Measurements from ENCODE around the gene GRIA4.
"Not testable (repeated sequence)": the region's sequence is repeated elsewhere in the genome, so short reads cannot be mapped to it uniquely, and the experiment has no call there.

GRIA4 gene

DNA sequence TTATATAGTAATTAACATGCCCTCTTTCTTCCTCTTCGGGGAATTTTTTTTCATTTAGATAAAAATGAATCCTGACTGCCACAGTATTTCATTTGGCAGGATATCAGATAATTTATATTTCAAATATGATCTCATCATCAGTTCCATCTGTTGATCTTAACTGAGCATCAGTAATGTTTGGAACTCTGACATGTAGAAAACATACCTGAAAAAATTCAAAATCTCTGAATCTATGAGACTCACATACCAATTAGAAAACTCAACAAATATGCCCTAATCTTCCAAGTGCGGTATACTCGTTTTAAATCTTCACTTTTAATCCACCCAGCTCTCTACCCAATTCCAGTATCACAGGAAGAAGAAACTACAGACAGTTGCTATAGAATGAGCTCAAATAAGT is 250.2 kb downstream of the GRIA4 start:
- Mint-ChIP-seq H3K36me3 (no peaks in the 10 kb centered on the region), H3K9me3 (no peaks in the 10 kb centered on the region), H3K4me3 (no peak overlapping the region), H3K4me1 (no peaks in the 10 kb centered on the region), H3K27ac (no peak overlapping the region), H3K27me3 (no peaks in the 10 kb centered on the region)
- DNase-seq, result no peak
- CTCF ChIA-PET, result no interaction called here

DNA sequence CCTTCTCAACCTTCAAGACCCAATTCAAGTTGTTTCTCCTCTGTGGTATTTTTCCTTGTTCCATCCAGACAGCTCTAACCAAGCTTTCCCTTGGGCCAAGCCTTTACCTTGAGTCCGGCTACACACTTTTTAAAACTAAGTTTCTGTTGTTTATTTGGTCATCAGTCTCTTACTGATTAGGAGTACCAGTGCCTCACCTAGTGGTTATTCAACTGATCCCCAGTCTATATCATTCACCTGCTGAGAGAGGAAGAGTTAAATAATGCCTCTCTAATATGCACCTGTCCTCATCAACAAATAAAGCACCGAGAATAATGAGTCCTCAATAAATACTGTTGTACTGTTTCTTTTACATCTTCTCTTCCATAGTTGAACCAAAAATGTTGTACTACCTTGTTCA is 251.4 kb downstream of the GRIA4 start:
- DNase-seq, result no peak
- H3K27me3 Mint-ChIP-seq, result no peaks in the 10 kb centered on the region
- no peak overlapping the region for H3K27ac Mint-ChIP-seq
- no peaks in the 10 kb centered on the region for H3K4me1 Mint-ChIP-seq
- no peak overlapping the region for H3K4me3 Mint-ChIP-seq
- H3K9me3 Mint-ChIP-seq, result no peaks in the 10 kb centered on the region
- H3K36me3 Mint-ChIP-seq, result no peaks in the 10 kb centered on the region
- CTCF ChIA-PET, result no interaction called here

DNA sequence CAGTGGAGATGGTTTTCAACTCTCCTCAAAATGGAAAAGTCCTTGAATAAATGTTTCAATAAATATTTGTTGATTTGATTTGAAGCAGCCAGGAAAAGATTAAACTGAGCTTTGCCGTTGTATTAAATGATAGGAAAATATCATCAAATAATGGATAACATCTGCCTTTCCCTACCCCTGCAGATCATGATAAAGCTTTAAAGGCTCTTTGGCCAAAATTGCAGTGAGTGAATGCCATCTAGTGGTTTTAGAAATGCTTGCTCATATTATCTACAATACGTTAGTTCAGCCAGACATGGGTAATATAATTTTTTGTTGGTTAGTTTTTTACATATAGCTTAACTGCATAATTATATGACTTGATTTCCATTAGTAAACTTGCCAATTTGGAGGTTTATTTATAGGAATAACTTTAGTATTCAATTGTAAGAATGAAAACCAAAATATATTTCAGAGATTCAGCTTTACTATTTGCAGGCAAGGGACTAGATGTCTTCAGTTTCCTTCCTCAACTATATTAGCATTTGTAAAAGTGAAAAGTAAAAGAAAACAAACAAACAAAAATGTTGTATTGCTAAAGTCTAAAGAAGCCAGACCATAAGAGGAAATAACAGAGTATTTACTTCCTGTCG is 253.0 kb downstream of the GRIA4 start:
- DNase-seq, result no peak
- H3K27me3 Mint-ChIP-seq, result no peaks in the 10 kb centered on the region
- H3K4me3 Mint-ChIP-seq, result no peak overlapping the region
- H3K4me1 Mint-ChIP-seq, result no peaks in the 10 kb centered on the region
- H3K27ac Mint-ChIP-seq, result no peak overlapping the region
- H3K36me3 Mint-ChIP-seq, result no peaks in the 10 kb centered on the region
- CTCF ChIA-PET, result interaction anchor here (0.9 kb wide), 1 partner anchor 18 kb away, joined by 3 read pairs; no protein-coding TSS in a partner anchor
- H3K9me3 Mint-ChIP-seq, result no peaks in the 10 kb centered on the region

DNA sequence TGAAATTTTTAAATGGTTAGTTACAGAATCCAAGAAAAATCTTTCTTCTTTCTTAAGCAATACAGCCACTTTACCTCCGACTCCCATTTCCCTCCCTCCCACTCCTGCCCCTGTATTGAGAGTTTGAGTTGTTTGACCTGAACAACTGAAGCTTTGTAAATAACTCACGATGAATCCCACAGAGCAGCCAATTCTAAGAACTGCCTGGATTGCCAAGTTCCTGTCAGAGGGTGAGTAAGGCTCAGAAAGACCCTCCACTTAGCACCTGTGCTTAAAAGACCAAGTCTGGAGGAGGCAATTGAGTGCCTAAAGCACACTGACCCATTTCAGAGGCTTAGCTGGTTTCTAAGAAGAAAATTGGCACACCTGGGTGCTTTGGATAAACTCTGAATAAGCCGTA is 253.7 kb downstream of the GRIA4 start:
- no peak overlapping the region for H3K4me3 Mint-ChIP-seq
- no peaks in the 10 kb centered on the region for H3K36me3 Mint-ChIP-seq
- CTCF ChIA-PET, result interaction anchor here (0.9 kb wide), 1 partner anchor 17 kb away, joined by 3 read pairs; no protein-coding TSS in a partner anchor
- DNase-seq, result no peak
- H3K4me1 Mint-ChIP-seq, result no peaks in the 10 kb centered on the region
- H3K27ac Mint-ChIP-seq, result no peak overlapping the region
- H3K9me3 Mint-ChIP-seq, result no peaks in the 10 kb centered on the region
- H3K27me3 Mint-ChIP-seq, result no peaks in the 10 kb centered on the region

DNA sequence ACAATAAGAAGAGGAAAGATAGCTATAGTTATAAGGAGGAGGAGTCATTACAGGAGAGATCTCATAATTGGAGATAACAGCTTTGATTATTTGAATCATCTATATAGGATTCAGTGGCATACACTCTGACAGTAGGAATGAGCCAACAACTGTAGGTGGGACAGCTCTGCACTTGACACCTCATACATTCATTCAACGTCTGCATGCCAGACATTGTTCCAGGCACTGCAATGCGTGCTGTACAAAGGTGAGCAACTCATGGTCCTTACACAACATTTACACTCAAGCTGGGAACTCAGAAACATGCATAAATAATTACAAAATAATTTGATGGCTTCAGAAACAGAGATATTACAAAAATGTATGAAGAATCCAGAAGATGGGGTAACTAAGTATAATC is 257.9 kb downstream of the GRIA4 start:
- no peaks in the 10 kb centered on the region for H3K36me3 Mint-ChIP-seq
- no peak overlapping the region for H3K27ac Mint-ChIP-seq
- H3K27me3 Mint-ChIP-seq, result no peaks in the 10 kb centered on the region
- H3K4me3 Mint-ChIP-seq, result no peak overlapping the region
- no peak for DNase-seq
- H3K9me3 Mint-ChIP-seq, result no peaks in the 10 kb centered on the region
- CTCF ChIA-PET, result no interaction called here
- H3K4me1 Mint-ChIP-seq, result no peaks in the 10 kb centered on the region

DNA sequence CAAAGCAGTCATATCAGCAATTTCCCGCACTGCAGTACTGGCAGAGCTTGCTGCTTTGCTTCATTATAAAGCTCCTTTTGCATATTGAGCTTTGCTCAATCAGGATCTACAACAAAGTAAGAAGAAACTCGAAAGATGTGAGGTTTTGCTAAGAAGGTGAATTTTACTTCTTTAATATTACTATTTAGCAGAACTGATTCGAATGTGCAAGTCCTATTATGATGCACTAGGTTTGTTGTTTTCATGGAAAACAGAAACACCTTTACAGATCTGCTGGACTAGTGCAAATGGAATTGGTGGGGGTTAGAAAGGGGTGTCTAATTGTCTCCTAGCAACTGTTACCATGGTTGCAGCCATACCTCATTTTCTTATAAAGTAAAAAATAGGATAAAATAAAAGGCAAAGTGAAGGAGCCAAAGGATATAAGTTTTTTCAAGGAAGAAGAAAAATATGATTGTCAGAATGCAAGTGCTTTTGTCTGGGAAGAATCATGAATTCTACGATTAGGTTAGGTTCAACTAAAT is 259.0 kb downstream of the GRIA4 start:
- H3K27me3 Mint-ChIP-seq, result no peaks in the 10 kb centered on the region
- H3K9me3 Mint-ChIP-seq, result no peaks in the 10 kb centered on the region
- CTCF ChIA-PET, result no interaction called here
- no peak overlapping the region for H3K27ac Mint-ChIP-seq
- no peak for DNase-seq
- H3K36me3 Mint-ChIP-seq, result no peaks in the 10 kb centered on the region
- no peaks in the 10 kb centered on the region for H3K4me1 Mint-ChIP-seq
- H3K4me3 Mint-ChIP-seq, result no peak overlapping the region

DNA sequence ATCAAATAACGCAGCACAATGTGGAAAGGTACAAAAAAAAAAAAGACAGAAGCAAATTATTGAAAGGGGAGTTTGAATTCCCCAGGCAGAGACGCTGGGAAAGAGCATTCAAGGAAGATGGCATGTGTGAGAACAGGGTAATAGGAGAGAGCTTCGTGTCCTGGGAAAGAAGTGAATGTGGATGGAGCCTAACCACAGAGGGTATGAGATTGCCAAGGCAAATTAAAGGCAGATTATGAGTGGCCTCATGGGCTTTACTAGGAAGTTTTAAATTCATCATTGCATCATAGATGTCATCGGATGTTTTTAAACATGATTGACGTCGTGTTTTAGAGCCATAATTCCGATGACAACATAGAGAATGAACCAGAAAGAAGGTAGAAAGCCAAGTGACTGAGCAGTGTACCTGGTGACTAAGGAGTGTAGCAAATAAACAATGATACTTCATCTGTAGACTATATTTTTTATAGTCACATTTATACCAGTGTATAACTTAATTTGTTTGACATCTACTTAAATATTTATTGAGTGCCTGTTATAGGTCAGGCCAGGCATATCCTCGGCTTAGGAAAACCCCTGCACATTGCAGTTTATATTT is 260.7 kb downstream of the GRIA4 start:
- Mint-ChIP-seq H3K27me3 (no peaks in the 10 kb centered on the region), H3K9me3 (peaks cover 4% of the 10 kb centered on the region), H3K27ac (no peak overlapping the region), H3K4me3 (no peak overlapping the region), H3K36me3 (no peaks in the 10 kb centered on the region), H3K4me1 (no peaks in the 10 kb centered on the region)
- no peak for DNase-seq
- CTCF ChIA-PET, result no interaction called here

DNA sequence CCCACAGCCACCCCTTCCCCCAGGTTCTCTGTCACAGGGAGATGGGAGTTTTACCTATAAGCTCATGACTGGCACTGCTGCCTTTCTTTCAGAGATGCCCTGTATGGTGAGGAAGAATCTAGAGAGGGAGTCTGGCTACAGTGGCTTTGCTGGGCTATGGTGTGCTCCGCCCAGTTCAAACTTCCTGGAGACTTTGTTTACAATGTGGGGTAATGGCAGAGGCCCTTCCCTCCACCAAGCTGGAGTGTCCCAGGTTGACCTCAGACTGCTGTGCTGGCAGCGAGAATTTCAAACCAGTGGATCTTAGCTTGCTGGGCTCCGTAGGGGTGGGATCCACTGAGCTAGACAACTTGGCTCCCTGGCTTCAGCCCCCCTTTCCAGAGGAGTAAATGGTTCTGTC is 268.6 kb downstream of the GRIA4 start:
- CTCF ChIA-PET, result interaction anchor here (1.1 kb wide), 1 partner anchor 844 kb away, joined by 3 read pairs; no protein-coding TSS in a partner anchor
- Mint-ChIP-seq H3K4me1 (no peaks in the 10 kb centered on the region), H3K4me3 (no peak overlapping the region), H3K27ac (no peak overlapping the region), H3K9me3 (peaks cover 4% of the 10 kb centered on the region), H3K36me3 (no peaks in the 10 kb centered on the region), H3K27me3 (no peaks in the 10 kb centered on the region)
- DNase-seq, result no peak

DNA sequence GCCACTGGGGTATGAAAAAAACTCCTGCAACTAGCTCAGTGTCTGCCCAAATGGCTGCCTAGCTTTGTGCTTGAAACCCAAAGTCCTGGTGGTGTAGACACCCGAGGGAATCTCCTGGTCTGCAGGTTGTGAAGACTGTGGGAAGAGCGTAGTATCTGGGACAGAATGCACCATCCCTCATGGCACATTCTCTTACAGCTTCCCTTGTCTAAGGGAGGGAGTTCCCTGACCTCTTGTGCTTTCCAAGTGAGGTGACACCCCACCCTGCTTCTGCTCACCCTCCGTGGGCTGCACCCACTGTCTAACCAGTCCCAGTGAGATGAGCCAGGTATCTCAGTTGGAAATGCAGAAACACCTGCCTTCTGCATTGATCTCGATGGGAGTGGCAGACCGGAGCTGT is 269.1 kb downstream of the GRIA4 start:
- CTCF ChIA-PET, result interaction anchor here (1.1 kb wide), 1 partner anchor 843 kb away, joined by 3 read pairs; no protein-coding TSS in a partner anchor
- not testable (repeated sequence) for H3K4me3 Mint-ChIP-seq, H3K4me1 Mint-ChIP-seq, H3K27ac Mint-ChIP-seq, H3K36me3 Mint-ChIP-seq, H3K9me3 Mint-ChIP-seq, H3K27me3 Mint-ChIP-seq, DNase-seq

DNA sequence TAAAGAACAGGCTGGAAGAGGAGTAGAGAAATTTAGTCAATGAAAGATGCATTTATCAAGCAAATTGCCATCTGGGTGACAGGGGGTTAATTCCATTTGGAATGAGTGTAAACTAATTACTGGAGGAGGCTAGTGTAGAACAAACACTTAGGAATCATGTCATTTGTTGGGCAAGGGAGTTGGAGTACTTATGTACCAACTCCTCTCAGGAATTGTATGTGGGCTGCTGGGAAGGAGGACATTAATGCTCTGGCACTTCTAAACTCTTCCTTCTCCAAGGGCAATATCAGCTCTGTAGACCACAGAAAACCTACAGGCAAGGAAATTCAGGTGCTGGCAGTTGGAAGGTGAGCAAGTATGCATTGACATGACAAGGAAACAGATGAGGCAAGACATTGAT is 271.2 kb downstream of the GRIA4 start:
- CTCF ChIA-PET, result interaction anchor here (1.4 kb wide), 1 partner anchor 18 kb away, joined by 3 read pairs; no protein-coding TSS in a partner anchor
- Mint-ChIP-seq H3K9me3 (no peaks in the 10 kb centered on the region), H3K36me3 (no peaks in the 10 kb centered on the region), H3K27ac (no peak overlapping the region), H3K27me3 (no peaks in the 10 kb centered on the region), H3K4me3 (no peak overlapping the region), H3K4me1 (no peaks in the 10 kb centered on the region)
- no peak for DNase-seq

DNA sequence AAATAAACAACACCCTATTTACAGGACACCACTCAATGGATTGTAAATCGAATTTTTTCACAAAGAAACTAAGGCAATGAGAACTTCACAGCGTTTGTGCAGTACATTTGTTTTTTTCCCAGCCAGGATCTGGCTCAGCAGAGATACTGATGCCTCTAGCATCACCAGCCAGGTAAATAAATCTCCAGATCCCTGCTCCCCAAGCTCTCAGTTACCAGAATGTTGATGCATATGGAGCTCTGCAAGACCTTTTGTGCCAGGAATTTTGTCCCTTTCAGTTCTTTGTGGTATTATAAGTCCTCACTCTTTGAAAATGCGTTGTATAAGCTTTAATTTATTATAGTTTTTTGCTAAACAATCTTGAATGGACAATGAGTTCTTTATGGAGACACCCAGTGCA is 274.6 kb downstream of the GRIA4 start:
- Mint-ChIP-seq H3K27ac (no peak overlapping the region), H3K36me3 (no peaks in the 10 kb centered on the region), H3K9me3 (no peaks in the 10 kb centered on the region), H3K4me1 (no peaks in the 10 kb centered on the region), H3K4me3 (no peak overlapping the region), H3K27me3 (no peaks in the 10 kb centered on the region)
- DNase-seq, result no peak
- CTCF ChIA-PET, result no interaction called here

DNA sequence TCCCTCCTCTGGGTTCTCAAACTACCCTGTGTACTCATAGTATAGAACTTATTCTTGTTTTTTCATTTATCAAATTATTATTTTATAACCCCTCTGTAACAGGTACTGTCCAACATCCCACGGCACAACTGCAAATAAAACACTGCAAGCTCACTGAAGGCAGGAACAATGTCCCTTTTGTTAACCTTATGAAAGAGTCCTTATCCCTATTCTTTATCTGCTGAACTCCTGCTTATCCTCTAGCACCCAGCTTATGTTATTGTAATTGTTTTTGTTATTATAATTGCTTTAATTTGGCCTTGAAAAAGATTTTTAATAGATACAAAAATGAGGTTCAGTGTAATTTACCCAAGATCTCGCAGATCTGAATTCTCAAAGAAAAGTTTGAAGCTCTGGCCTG is 281.8 kb downstream of the GRIA4 start:
- CTCF ChIA-PET, result no interaction called here
- Mint-ChIP-seq H3K36me3 (no peaks in the 10 kb centered on the region), H3K4me3 (no peak overlapping the region), H3K9me3 (no peaks in the 10 kb centered on the region), H3K27ac (no peak overlapping the region), H3K27me3 (no peaks in the 10 kb centered on the region), H3K4me1 (no peaks in the 10 kb centered on the region)
- DNase-seq, result no peak

DNA sequence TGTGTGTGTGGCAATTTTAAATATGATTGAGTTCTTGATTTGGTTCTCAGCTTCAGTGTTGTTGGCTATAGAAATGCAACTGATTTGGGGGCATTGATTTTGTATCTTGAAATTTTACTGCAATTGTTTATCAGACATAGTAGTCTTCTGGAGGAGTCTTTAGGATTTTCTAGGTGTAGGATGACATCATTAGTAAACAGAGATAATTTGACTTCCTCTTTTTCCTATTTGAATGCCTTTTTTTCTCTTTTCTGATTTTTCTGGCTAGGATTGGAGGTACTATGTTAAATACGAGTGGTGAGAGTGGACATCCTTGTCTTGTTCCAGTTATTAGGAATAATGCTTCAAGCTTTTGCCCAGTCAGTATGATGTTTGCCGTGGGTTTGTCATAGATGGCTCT is 287.3 kb downstream of the GRIA4 start:
- CTCF ChIA-PET, result no interaction called here
- Mint-ChIP-seq H3K9me3 (no peaks in the 10 kb centered on the region), H3K27ac (no peak overlapping the region)

DNA sequence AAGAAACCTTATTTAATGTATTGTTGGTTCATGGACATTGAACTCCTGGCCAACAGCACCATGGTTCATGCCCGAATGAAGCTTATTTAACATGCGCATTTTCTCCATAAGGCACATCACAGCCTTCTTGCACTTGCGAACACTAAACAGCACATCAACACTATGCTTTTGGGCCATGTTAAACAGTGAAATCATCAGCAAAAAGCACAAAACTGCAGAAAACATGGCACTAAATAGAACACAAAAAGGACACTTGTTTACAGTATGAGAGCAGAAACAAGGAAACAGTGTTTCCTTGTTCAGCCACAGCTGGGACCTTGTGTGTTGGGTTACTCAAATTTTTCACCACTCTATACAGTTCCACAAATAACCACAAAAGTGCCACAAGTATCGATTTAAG is 289.9 kb downstream of the GRIA4 start:
- Mint-ChIP-seq H3K4me1 (no peaks in the 10 kb centered on the region), H3K4me3 (no peak overlapping the region), H3K27me3 (no peaks in the 10 kb centered on the region), H3K27ac (no peak overlapping the region), H3K36me3 (no peaks in the 10 kb centered on the region), H3K9me3 (no peaks in the 10 kb centered on the region)
- DNase-seq, result no peak
- CTCF ChIA-PET, result no interaction called here

More for the DNA sequence above, 287.3 kb downstream of the GRIA4 start:
- Mint-ChIP-seq H3K4me3 (no peak overlapping the region), H3K4me1 (no peaks in the 10 kb centered on the region), H3K27me3 (no peaks in the 10 kb centered on the region), H3K36me3 (no peaks in the 10 kb centered on the region)
- no peak for DNase-seq

DNA sequence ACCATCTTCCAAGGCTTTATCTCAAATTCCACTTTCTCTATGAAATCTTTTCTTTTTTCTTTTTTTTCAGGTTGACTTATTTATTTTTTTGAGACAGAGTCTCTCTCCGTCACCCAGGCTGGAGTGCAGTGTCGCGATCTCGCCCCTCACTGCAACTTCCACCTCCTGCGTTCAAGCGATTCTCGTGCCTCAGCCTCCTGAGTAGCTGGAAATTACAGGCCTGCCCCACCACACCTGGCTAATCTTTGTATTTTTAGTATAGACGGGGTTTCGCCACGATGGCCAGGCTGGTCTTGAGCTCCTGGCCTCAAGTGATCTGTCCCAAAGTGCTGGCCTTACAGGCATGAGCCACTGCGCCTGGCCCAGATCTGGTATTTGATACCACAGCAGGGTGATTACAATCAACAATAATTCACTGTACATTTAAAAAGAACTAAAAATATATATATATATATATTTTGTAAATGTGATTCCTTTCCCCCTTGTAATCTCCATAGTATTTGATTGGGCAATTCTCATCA is 290.7 kb downstream of the GRIA4 start:
- DNase-seq, result no peak
- H3K9me3 Mint-ChIP-seq, result no peaks in the 10 kb centered on the region
- no peaks in the 10 kb centered on the region for H3K27me3 Mint-ChIP-seq
- H3K36me3 Mint-ChIP-seq, result no peaks in the 10 kb centered on the region
- no peak overlapping the region for H3K27ac Mint-ChIP-seq
- no peaks in the 10 kb centered on the region for H3K4me1 Mint-ChIP-seq
- no peak overlapping the region for H3K4me3 Mint-ChIP-seq
- CTCF ChIA-PET, result no interaction called here
